Measurements from ENCODE around the gene SLC7A4.

DNA sequence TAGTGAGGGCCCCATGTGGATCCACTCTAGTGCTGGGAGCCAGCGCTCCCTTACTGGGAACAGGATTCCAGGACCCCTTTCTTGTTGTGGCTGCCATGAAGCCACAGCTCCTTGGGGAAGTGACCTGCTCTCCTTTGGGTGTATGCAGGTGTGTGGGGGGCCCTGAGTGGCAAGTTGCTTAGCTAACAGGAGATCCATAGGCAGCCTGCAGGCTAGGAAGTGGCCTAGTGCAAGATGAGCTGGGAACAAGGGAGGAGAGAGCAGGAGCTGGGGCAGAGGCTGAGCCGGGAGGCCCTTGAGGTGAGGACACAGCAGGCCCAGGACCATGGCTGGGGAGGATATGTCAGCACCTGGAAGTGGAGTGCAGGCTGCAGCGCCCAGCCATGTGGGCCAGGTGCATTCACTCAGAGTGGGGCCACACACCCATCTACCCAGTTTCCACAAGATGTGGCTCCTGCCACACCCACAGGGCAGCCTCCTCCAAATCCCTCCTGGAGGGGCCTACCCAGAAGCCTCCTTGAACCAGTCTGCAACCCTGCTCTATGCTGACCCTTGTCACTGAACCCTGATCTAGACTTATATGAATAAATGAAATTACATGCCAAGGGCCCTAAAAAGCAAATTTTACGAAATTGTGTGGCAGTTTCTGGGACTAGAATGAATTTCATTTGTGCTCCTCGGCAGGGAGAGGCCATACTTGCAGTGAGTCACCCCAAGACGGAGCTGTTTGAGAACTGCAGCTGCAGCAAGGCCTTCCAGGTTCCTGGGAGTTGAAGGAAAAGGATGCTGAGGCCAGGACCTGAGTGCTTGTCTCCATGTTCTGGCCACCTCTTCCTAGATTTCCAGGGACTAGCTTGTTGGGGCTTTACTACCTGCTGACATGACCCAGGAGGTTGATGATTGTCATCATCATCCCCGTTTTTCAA is 33.7 kb downstream of the SLC7A4 start:
- TF ChIP-seq, protein P1, sequence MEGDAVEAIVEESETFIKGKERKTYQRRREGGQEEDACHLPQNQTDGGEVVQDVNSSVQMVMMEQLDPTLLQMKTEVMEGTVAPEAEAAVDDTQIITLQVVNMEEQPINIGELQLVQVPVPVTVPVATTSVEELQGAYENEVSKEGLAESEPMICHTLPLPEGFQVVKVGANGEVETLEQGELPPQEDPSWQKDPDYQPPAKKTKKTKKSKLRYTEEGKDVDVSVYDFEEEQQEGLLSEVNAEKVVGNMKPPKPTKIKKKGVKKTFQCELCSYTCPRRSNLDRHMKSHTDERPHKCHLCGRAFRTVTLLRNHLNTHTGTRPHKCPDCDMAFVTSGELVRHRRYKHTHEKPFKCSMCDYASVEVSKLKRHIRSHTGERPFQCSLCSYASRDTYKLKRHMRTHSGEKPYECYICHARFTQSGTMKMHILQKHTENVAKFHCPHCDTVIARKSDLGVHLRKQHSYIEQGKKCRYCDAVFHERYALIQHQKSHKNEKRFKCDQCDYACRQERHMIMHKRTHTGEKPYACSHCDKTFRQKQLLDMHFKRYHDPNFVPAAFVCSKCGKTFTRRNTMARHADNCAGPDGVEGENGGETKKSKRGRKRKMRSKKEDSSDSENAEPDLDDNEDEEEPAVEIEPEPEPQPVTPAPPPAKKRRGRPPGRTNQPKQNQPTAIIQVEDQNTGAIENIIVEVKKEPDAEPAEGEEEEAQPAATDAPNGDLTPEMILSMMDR (IDR thresholded peaks at IDR 0.05; ENCODE audit: insufficient read depth, low read depth, low read length), result no peak
- no peak for TF ChIP-seq EZH2 (IDR thresholded peaks at IDR 0.05; ENCODE audit: insufficient read depth, low read length)

All from astrocyte (in vitro differentiated cells and primary cell).